ENCODE results near the gene PRR35. TPM values are rescaled to one million over a fixed set of nuclear protein-coding genes. Genes with fewer than 3 reads are reported as not detected.
"Not testable (repeated sequence)": the region's sequence is repeated elsewhere in the genome, so short reads cannot be mapped to it uniquely, and the experiment has no call there.

PRR35 gene
- total and polyA plus RNA-seq, 3 donors from 2014 or later, result 1.7 to 7.2 (median 5.0) TPM

DNA sequence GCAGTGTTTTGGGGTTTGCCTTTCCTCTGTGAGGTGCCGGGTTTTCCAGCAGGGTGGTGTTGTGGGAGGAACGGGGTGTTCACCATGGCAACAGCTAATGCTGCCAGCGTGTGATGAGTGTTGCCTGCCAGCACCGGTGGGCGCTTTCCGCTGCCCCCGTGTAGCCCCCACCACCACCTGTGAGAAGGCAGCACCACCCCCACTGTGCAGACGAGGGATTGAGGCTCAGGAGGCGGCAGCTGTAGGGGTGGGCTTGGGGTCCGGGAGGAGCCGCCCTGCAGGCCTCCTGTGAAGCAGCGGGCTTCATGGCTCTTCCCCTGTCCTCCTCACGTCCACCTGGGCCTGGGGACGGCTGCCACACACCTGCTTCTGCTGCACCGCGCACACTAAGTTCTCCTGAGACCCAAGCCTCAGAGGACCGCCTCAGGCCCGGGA, 34.9 kb downstream of the PRR35 start:
- intact Hi-C loops (cut with DNase I; ENCODE audit: low total_unique reads), result no loop called here
- peaks cover 24% of the 10 kb centered on the region for H3K4me1 ChIP-seq
- TF ChIP-seq POLR2A (IDR thresholded peaks at IDR 0.05), result no peak
- TF ChIP-seq, protein P1, sequence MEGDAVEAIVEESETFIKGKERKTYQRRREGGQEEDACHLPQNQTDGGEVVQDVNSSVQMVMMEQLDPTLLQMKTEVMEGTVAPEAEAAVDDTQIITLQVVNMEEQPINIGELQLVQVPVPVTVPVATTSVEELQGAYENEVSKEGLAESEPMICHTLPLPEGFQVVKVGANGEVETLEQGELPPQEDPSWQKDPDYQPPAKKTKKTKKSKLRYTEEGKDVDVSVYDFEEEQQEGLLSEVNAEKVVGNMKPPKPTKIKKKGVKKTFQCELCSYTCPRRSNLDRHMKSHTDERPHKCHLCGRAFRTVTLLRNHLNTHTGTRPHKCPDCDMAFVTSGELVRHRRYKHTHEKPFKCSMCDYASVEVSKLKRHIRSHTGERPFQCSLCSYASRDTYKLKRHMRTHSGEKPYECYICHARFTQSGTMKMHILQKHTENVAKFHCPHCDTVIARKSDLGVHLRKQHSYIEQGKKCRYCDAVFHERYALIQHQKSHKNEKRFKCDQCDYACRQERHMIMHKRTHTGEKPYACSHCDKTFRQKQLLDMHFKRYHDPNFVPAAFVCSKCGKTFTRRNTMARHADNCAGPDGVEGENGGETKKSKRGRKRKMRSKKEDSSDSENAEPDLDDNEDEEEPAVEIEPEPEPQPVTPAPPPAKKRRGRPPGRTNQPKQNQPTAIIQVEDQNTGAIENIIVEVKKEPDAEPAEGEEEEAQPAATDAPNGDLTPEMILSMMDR (IDR thresholded peaks at IDR 0.05), result no peak
- no peak overlapping the region for H3K27ac ChIP-seq
- no peaks in the 10 kb centered on the region for H3K27me3 ChIP-seq
- H3K4me3 ChIP-seq, result no peak overlapping the region
- 86 to 87% methylated on average over 8 to 18 of the region's 18 CpGs for WGBS, 2 donors
- no peaks in the 10 kb centered on the region for H3K36me3 ChIP-seq (ENCODE audit: low read depth, missing control alignments)
- no peaks in the 10 kb centered on the region for H3K9me3 ChIP-seq
- no peak for DNase-seq

DNA sequence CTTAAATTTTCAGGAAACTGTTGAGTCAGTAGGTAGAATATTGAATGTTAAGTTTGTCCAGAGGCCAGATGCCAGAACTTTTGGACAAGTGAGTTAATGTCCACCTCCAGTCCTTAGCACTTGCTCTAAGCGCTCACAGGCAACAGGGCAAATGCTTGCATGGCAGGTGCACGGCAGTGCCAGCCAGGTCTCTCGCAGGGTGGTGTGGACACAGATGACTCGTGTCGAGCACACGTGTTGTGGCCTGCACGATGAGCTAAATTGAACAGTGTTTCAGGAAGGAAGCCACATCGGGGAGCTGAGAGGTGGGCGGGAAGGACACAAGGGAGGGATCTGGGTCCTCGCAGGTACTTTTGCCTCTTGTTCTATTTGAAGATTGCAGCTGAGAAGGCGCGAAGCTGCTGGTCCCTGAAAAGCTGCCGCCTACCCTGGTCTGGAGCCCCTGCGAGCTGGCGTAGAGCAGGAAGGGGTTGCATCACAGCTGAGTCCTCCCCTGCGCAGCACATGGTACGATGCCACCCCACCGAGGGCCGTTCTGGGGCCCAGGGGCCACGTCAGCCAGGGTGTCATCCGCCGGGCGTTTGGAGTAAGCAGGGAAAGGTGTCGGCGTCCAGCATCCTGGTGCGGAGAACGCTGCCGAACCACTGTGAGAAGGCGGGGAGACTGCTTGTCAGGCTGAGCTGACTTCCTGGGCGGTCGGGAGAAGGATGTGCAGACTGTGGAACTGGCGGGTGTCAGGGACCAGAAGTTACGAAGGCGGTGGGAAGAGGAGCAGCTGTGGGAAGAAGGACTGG, 35.9 kb downstream of the PRR35 start:
- 93 to 96% methylated on average over 25 to 34 of the region's 34 CpGs for WGBS, 2 donors
- no peak for TF ChIP-seq POLR2A (IDR thresholded peaks at IDR 0.05)
- TF ChIP-seq, protein P1 (IDR thresholded peaks at IDR 0.05), result no peak
- Histone ChIP-seq H3K36me3 (ENCODE audit: low read depth, missing control alignments) (no peaks in the 10 kb centered on the region), H3K9me3 (no peaks in the 10 kb centered on the region), H3K27ac (no peak overlapping the region), H3K4me3 (no peak overlapping the region), H3K4me1 (peaks cover 18% of the 10 kb centered on the region), H3K27me3 (no peaks in the 10 kb centered on the region)
- no peak for DNase-seq
- intact Hi-C loops (cut with DNase I; ENCODE audit: low total_unique reads), result no loop called here

DNA sequence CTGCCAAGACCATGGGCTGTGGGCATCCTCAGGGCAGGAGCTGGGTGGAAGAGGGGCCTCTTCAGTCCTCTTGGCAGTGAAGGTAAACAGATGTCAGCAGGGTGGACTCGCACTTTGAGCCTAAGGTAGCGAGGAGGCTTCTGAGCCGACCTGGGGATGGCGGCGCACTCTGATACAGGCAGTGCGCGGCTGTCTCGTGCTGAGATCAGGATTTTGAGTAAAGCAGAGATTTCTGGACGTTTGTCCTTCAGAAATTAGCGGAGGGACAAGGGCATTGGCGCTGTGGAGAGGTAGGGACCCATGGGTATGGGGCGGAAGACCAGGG, 36.5 kb downstream of the PRR35 start:
- H3K27ac ChIP-seq, result no peak overlapping the region
- no peak overlapping the region for H3K4me3 ChIP-seq
- no peaks in the 10 kb centered on the region for H3K9me3 ChIP-seq
- H3K4me1 ChIP-seq, result peaks cover 17% of the 10 kb centered on the region
- intact Hi-C loops (cut with DNase I; ENCODE audit: low total_unique reads), result no loop called here
- no peaks in the 10 kb centered on the region for H3K27me3 ChIP-seq
- TF ChIP-seq, protein P1 (IDR thresholded peaks at IDR 0.05), result no peak
- no peak for TF ChIP-seq POLR2A (IDR thresholded peaks at IDR 0.05)
- DNase-seq, result no peak
- no peaks in the 10 kb centered on the region for H3K36me3 ChIP-seq (ENCODE audit: low read depth, missing control alignments)
- 89 to 93% methylated on average over 12 of the region's 12 CpGs for WGBS, 2 donors

DNA sequence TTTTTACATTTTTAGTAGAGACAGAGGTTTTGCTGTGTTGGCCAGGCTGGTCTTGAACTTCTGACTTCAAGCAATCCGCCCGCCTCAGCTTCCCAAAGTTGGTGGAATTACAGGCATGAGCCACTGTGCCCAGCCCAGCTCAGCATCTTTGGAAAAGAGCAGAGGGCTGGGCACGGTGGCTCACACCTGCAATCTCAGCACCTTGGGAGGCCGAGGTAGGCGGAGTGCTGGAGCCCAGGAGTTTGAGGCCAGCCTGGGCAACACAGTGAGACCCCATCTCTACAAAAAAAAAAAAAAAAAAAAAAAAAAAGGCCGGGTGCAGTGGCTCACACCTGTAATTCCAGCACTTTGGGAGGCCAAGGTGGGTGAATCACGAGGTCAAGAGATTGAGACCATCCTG, 37.5 kb downstream of the PRR35 start:
- H3K36me3 ChIP-seq (ENCODE audit: low read depth, missing control alignments); H3K4me1 ChIP-seq; DNase-seq; H3K4me3 ChIP-seq; H3K27me3 ChIP-seq; intact Hi-C loops (cut with DNase I; ENCODE audit: low total_unique reads); H3K9me3 ChIP-seq; H3K27ac ChIP-seq: not testable (repeated sequence)
- WGBS, 2 donors, result 96 to 98% methylated on average over 4 to 7 of the region's 7 CpGs

DNA sequence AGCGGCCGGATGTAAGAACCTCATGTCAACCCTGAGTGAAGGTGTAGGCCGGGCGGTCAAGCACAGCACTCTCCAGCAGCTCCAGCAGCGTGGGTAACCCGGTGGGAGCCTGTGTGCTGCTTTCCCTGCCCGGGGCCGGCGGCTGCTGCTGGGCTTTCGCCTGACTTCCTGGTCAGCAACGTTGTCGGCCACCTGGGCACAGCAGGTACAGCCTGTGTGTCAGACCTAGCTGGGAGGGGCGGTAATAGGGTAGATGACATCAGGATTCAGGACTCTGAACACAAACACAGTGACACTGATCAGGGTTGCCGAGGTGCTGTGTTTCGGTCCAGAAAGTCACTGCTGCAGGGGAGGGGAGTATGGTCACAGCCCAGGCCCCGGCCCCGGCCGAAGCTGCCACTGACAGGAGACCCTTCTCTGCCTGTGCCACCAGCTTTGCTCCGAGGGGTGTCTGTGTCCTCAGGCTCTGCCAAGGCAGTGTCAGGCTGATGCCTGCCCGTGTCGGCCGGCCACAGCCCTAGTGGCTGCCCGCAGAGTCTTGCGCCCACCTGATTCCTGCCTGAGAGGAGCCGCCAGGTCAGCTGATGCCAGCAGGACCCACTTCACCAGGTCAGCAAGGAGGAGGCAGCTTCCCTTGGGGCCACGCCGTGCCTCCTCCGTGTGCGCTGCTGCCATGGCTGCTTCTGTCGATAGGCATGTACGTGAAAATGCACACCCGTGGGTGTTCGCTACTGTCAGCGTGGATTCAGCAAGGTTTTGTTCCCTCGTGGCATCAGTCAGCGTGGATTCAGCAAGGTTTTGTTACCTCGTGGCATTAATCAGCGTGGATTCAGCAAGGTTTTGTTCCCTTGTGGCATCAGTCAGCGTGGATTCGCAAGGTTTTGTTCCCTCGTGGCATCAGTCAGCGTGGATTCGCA, 38.9 kb downstream of the PRR35 start:
- Histone ChIP-seq H3K9me3 (no peaks in the 10 kb centered on the region), H3K27me3 (no peaks in the 10 kb centered on the region), H3K27ac (no peak overlapping the region), H3K4me1 (no peaks in the 10 kb centered on the region), H3K4me3 (no peak overlapping the region), H3K36me3 (ENCODE audit: low read depth, missing control alignments) (no peaks in the 10 kb centered on the region)
- intact Hi-C loops (cut with DNase I; ENCODE audit: low total_unique reads), result no loop called here
- no peak for TF ChIP-seq POLR2A (IDR thresholded peaks at IDR 0.05)
- TF ChIP-seq, protein P1 (IDR thresholded peaks at IDR 0.05), result no peak
- DNase-seq, result no peak
- 93 to 95% methylated on average over 25 to 37 of the region's 43 CpGs for WGBS, 2 donors
